GM12892 (cell line): Measurements from ENCODE around the gene SUV39H2.

Source experiments
- DNase-seq: peaks from one replicate; pipeline ENCODE4 v3.0.0; 2011; ENCODE audit not compliant: insufficient read length
- FAIRE-seq: peaks from 2 replicates; lab custom pipeline; 2011; peaks lifted over from hg19 to GRCh38; lab: Jason Lieb, UNC
- POLR2A ChIP-seq: IDR thresholded peaks from 2 replicates; pipeline ENCODE4 v1.6.1; 2011; ENCODE audit warnings: low read depth, low read length, control low read depth
- POLR2AphosphoS5 ChIP-seq: IDR thresholded peaks from 2 replicates; pipeline ENCODE4 v1.6.1; 2011; ENCODE audit warnings: low read depth, low read length, control low read depth
- TAF1 ChIP-seq: IDR thresholded peaks from 2 replicates; pipeline ENCODE4 v1.6.1; 2011; ENCODE audit warnings: low read depth, mild to moderate bottlenecking, control low read depth, low read length, borderline replicate concordance

Gene SUV39H2

GRCh38 chr10:14949291-14949690, 70.6 kb downstream of the SUV39H2 start:
- FAIRE-seq (no peak), DNase-seq (no peak)
- TF ChIP-seq POLR2A (no peak), POLR2AphosphoS5 (no peak), TAF1 (no peak)

GRCh38 chr10:14952851-14953423, 74.3 kb downstream of the SUV39H2 start:
- no peak for DNase-seq
- TF ChIP-seq TAF1 (no peak), POLR2AphosphoS5 (no peak), POLR2A (no peak)
- peak; percentile 42 for FAIRE-seq

GRCh38 chr10:14953424-14954000, 74.8 kb downstream of the SUV39H2 start:
- TF ChIP-seq POLR2AphosphoS5 (peak; percentile 70), POLR2A (peak; percentile 62; the same call in 1 of the 2 replicates), TAF1 (peak; percentile 9; the same call in 1 of the 2 replicates)
- DNase-seq, result peak; percentile 31
- peak; percentile 57 for FAIRE-seq
